ENCODE results near the gene DHX32. TPM values are rescaled to one million over a fixed set of nuclear protein-coding genes. Genes with fewer than 3 reads are reported as not detected.

DHX32 gene
- total and polyA plus RNA-seq, 2 of the 4 experiments (the other 2 are of a cell fraction), result 15.6 to 27.8 TPM

DNA sequence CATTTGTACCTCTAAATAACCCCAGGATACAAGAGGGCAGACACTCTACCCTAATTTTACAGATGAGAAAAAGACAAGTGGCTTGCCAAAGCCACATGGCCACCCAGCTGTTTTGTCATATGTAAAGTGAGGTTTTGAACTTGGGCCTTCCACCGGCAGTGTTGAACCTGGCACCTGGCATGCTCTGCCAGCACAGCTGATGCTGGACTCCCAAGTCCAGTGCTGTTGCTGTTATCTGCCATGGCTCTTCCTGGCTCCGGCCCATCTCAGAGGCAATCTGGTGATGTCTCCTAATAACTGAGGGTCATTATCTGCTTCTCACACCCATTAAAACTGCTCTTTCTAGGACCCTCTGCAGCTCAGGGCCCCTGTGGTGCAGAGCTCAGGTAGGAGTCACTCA lies 32.7 kb downstream of the DHX32 start:
- CTCF ChIA-PET, result no interaction called here

More for the DNA sequence above, 32.7 kb downstream of the DHX32 start:
- no peak overlapping the region for H2BK20ac ChIP-seq (ENCODE audit: low read depth, low read length)
- H2AK9ac ChIP-seq (replicated peaks; ENCODE audit: low read depth, low read length, poor library complexity), result no peak overlapping the region
- no peak overlapping the region for H4K91ac ChIP-seq (ENCODE audit: insufficient read depth, low read depth, low read length)
- H3K9me1 ChIP-seq (ENCODE audit: insufficient read depth, low read length), result peaks cover 3% of the 10 kb centered on the region; the same call in 1 of the 2 replicates
- no peaks in the 10 kb centered on the region for H3K9me3 ChIP-seq (ENCODE audit: control insufficient read depth, insufficient read depth, low read length)
- DNase-seq (no peak), ATAC-seq (ENCODE audit: low read depth) (no peak)
- TF ChIP-seq RCOR1 (IDR thresholded peaks at IDR 0.05; ENCODE audit: insufficient replicate concordance, low read length) (no peak), MXI1 (IDR thresholded peaks at IDR 0.05; ENCODE audit: borderline replicate concordance, low read depth, low read length) (no peak), CHD1 (IDR thresholded peaks at IDR 0.05; ENCODE audit: low read depth, low read length) (no peak), MAZ (IDR thresholded peaks at IDR 0.05; ENCODE audit: borderline replicate concordance, low read depth, low read length) (no peak), RFX5 (IDR thresholded peaks at IDR 0.05; ENCODE audit: low read depth, low read length) (no peak), BHLHE40 (IDR thresholded peaks at IDR 0.05; ENCODE audit: low read depth, low read length) (no peak), SMC3 (IDR thresholded peaks at IDR 0.05; ENCODE audit: low read depth, low read length) (no peak), CTCF (conservative IDR thresholded peaks at IDR 0.05; ENCODE audit: low read depth, low read length) (no peak), CEBPB (IDR thresholded peaks at IDR 0.05; ENCODE audit: low read depth, low read length) (no peak), POLR2A (IDR thresholded peaks at IDR 0.05; ENCODE audit: low read depth, low read length) (no peak)
- TF ChIP-seq, protein P1, sequence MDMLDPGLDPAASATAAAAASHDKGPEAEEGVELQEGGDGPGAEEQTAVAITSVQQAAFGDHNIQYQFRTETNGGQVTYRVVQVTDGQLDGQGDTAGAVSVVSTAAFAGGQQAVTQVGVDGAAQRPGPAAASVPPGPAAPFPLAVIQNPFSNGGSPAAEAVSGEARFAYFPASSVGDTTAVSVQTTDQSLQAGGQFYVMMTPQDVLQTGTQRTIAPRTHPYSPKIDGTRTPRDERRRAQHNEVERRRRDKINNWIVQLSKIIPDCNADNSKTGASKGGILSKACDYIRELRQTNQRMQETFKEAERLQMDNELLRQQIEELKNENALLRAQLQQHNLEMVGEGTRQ (IDR thresholded peaks at IDR 0.05; ENCODE audit: low read depth, low read length), result no peak
- H4K8ac ChIP-seq (ENCODE audit: low read depth in 2 of 2, low read length in 2 of 2), result no peak overlapping the region
- dilution Hi-C loops (cut with HindIII; ENCODE audit: low sequenced_read_pairs, unreplicated experiment), result no loop called here
- no peak overlapping the region for H3K4ac ChIP-seq (ENCODE audit: low read depth, low read length)
- H2AFZ ChIP-seq (replicated peaks; ENCODE audit: low read length, poor library complexity), result no peak overlapping the region
- H3K14ac ChIP-seq (replicated peaks; ENCODE audit: low read depth, low read length), result no peak overlapping the region
- no peak overlapping the region for H3K56ac ChIP-seq (ENCODE audit: extremely low read depth, insufficient read depth, low read length)
- WGBS, 2 experiments (ENCODE audit: extremely low coverage in 2 of 2, insufficient read length in 1 of 2), result no CpG with 5 or more reads among the region's 2 CpGs
- H3K27ac ChIP-seq (ENCODE audit: insufficient read depth, low read length), result no peak overlapping the region
- H4K20me1 ChIP-seq (ENCODE audit: insufficient read depth, low read length), result no peaks in the 10 kb centered on the region
- no peak overlapping the region for H2BK15ac ChIP-seq (ENCODE audit: low read depth, low read length)
- H2BK5ac ChIP-seq (ENCODE audit: low read depth, low read length, poor library complexity, severe bottlenecking), result no peak overlapping the region
- no peak overlapping the region for H3K4me2 ChIP-seq (ENCODE audit: low read depth, low read length)
- in situ Hi-C loops (cut with MboI; ENCODE audit: low sequenced_read_pairs), result no loop called here
- no peaks in the 10 kb centered on the region for H3K27me3 ChIP-seq (ENCODE audit: control insufficient read depth, insufficient read depth, low read length)
- H4K5ac ChIP-seq (ENCODE audit: low read depth, low read length), result no peak overlapping the region
- no peaks in the 10 kb centered on the region; a peak in 1 of 4 replicates for H3K79me1 ChIP-seq (ENCODE audit: low read depth in 1 of 2, low read length in 2 of 2)
- peaks cover 41% of the 10 kb centered on the region for H3K36me3 ChIP-seq (ENCODE audit: control insufficient read depth, insufficient read depth, low read length)
- intact Hi-C loops (cut with micrococcal nuclease), result no loop called here
- H3K23ac ChIP-seq (ENCODE audit: low read depth, low read length), result no peak overlapping the region
- no peak overlapping the region for H3K4me3 ChIP-seq (ENCODE audit: insufficient read depth, low read depth, low read length)
- H2AK5ac ChIP-seq (ENCODE audit: low read depth, low read length), result no peak overlapping the region
- no peak overlapping the region for H2BK120ac ChIP-seq (ENCODE audit: low read depth, low read length)
- no peak overlapping the region for H3K9ac ChIP-seq (ENCODE audit: low read depth, low read length)
- H3K18ac ChIP-seq (ENCODE audit: low read depth, low read length), result no peak overlapping the region
- no TSS peak for BruUV-seq (replicated peaks)
- H3K4me1 ChIP-seq (ENCODE audit: control insufficient read depth, insufficient read depth, low read length), result no peaks in the 10 kb centered on the region
- POLR2A ChIA-PET (ENCODE audit: unreplicated experiment), result no interaction called here

Measured in IMR-90 (cell line).